GM12892 (cell line): ENCODE results near the gene RPP40.

Experiments
- DNase-seq: peaks from one replicate; pipeline ENCODE4 v3.0.0; 2011; ENCODE audit not compliant: insufficient read length
- FAIRE-seq: peaks from 2 replicates; lab custom pipeline; 2011; peaks lifted over from hg19 to GRCh38; lab: Jason Lieb, UNC
- POLR2A ChIP-seq: IDR thresholded peaks from 2 replicates; pipeline ENCODE4 v1.6.1; 2011; ENCODE audit warnings: low read depth, low read length, control low read depth
- POLR2AphosphoS5 ChIP-seq: IDR thresholded peaks from 2 replicates; pipeline ENCODE4 v1.6.1; 2011; ENCODE audit warnings: low read depth, low read length, control low read depth
- TAF1 ChIP-seq: IDR thresholded peaks from 2 replicates; pipeline ENCODE4 v1.6.1; 2011; ENCODE audit warnings: low read depth, mild to moderate bottlenecking, control low read depth, low read length, borderline replicate concordance

Gene RPP40

DNA sequence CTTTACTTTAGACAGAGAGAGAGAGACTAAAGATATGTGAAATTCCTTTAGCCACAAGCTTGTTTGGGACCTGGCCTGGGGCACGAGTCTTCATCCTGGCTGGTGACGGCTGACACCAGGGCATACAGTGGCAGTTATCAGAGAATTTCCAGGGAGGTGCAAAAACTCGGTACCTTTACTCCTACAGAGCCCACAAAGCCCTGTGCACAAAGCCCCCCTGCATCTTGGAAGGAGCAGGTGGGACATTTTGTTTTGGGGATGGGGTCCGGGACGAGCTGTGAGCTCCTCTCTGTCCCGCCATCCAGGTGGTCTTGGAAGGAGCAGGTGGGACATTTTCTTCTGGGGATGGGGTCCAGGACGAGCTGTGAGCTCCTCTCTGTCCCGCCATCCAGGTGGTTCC, 28.9 kb downstream of the RPP40 start:
- DNase-seq: no peak
- FAIRE-seq: no peak
- TF ChIP-seq POLR2A (no peak), TAF1 (no peak), POLR2AphosphoS5 (no peak)

DNA sequence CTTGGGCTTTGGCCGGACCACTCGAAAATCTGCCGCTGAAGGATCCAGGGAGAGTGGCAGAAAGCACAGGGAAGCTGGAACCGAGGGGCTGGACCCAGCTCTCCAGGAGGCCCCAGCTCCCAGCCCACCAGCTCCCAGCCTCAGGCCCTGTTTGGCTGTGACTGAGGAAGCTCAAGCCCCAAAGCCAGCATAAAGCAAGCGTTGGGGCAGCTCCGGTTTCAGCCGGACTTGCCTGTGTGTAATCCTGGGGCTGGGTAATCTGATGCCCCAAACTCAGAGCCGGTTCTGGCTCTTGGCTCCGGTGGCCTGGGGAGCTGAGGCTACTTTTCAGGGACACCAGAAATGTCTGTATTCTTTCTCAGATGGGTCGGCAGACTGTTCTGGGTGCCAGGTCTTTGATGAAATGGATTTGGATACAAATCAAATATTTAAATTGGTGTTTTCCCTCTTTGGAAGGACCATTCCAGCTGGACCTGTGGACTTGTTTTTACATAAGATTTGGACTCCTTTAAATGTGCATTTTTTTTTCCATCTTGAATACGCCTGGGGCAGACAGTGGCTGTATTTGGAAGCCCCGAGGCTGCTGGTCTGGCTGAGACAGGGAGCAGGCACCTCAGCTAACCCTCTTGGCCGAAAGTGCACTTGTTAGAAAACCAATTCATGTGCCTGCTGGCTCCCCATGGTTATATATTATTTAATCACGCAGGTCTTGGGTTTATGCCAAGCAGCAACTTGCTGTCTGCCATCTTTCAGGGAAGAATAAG, 29.7 kb downstream of the RPP40 start:
- FAIRE-seq: no peak
- TF ChIP-seq POLR2A (no peak), TAF1 (no peak), POLR2AphosphoS5 (no peak)
- no peak for DNase-seq

DNA sequence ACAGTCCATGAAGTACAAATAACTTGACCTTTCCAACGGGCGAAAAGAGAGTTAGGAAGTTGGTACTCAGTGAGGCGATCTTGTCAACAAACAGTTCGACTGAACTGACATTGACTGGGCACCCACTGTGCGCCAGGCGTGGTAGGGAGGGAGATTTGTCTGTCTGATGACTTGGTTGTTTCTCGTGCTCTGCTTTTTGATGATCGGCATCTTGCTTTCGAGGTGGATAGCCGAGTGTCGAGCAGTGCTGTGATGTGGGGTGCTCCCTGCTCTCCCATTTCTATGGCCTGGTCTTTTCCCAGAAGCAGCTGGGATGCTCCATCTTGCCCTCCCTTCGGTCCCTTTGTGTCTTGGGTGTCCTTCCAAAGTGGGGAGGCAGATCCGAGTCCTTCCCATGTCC, 30.4 kb downstream of the RPP40 start:
- DNase-seq: no peak
- no peak for FAIRE-seq
- no peak for TF ChIP-seq POLR2AphosphoS5
- no peak for TF ChIP-seq TAF1
- no peak for TF ChIP-seq POLR2A

DNA sequence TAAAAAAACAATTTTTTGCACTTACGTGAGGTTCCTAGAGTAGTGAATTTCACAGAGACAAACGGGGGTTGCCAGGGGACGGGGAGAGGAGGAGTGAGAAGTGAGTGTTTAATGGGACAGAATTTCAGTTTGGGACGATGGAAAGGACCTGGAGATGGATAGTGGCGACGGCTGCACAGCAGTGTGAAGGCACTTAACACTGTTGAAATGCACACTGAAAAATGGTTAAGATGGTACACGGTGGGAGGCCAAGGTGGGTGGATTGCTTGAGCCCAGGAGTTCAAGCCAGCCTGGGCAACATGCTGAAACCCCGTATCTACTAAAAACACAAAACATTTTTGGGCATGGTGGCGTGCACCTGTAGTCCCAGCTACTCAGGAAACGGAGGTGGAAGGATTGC, 31.4 kb downstream of the RPP40 start:
- no peak for FAIRE-seq
- no peak for DNase-seq
- TF ChIP-seq TAF1 (no peak), POLR2A (no peak), POLR2AphosphoS5 (no peak)

DNA sequence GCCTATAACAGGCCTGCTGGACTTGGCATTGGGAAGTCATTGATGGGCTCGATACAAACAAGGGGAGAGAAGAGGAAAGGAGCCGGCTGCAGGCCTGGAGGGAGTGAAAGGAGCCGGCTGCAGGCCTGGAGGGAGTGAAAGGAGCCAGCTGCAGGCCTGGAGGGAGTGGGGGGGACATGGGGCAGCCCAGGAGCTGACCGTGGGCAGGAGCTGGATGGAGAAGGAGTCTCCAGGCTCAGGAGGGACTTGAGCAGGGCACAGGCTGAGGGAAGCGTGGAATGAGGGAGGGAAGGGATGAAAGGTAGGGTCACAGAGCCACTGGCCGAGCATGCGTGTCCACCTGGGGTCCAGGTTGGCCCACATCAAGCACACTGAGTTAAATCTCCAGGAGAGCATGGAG, 32.0 kb downstream of the RPP40 start:
- TF ChIP-seq POLR2A (no peak), TAF1 (no peak), POLR2AphosphoS5 (no peak)
- DNase-seq (no peak), FAIRE-seq (no peak)

- DNase-seq (no peak), FAIRE-seq (no peak)
- TF ChIP-seq TAF1: no peak
Observed at GRCh38 chr6:4970739-4971395, 33.0 kb downstream of the RPP40 start.

GRCh38 chr6:4969609-4970285, 34.1 kb downstream of the RPP40 start:
- no peak for TF ChIP-seq POLR2A
- TF ChIP-seq TAF1: no peak
- no peak for TF ChIP-seq POLR2AphosphoS5
- no peak for FAIRE-seq
- no peak for DNase-seq

GRCh38 chr6:4967301-4968030, 36.4 kb downstream of the RPP40 start:
- no peak for DNase-seq
- TF ChIP-seq POLR2A (no peak), POLR2AphosphoS5 (no peak), TAF1 (no peak)
- no peak for FAIRE-seq

GRCh38 chr6:4965562-4966389, 38.1 kb downstream of the RPP40 start:
- TF ChIP-seq POLR2A: no peak
- TF ChIP-seq TAF1: no peak
- TF ChIP-seq POLR2AphosphoS5: no peak
- no peak for FAIRE-seq
- no peak for DNase-seq

DNA sequence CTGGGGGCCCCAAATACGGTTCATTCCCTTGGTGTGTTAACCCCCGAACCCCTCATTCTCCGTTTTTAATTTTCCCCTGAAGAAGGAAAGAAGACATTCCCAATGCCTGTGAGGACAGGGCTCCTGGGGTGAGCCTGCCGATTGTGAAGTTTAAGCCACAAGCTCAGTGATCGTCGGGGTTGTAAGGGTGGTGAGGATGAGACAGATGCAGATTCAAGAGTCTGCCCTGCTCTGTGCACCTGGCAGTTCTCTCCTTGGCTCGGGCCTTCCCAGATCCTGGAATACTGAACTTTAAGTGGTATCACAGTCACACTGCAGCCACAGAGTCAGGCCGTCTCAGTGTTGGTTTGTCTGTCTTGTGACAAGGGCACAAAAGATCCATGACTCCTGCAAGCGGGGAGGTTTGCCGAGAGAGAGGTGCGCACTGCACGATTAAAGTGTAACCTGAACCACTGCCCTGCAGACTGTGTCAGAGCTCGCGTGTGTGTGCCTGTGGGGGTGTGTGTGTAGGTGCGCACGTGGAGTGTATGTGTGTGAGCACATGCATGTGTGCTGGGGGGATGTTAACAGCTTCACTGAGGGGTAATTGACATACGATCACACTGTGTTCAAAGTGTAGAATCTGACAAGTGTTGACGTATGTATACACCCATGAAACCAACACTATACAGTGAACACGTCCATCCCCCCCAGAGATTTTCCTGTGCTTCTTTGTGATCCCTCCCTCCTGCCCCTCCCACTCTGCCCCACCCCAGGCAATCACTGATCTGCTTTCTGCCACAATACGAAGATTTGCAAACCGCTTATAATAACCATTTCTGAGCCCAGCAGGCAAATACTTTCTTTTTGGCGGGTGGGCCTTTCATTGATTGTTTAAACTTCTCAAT, 38.9 kb downstream of the RPP40 start:
- no peak for FAIRE-seq
- no peak for DNase-seq
- TF ChIP-seq POLR2AphosphoS5: no peak
- TF ChIP-seq TAF1: no peak
- no peak for TF ChIP-seq POLR2A
